ENCODE results near the gene NMS. TPM values are rescaled to one million over a fixed set of nuclear protein-coding genes. Genes with fewer than 3 reads are reported as not detected.

NMS gene
- total RNA-seq, 1 experiment from 2014 or later: not detected

DNA sequence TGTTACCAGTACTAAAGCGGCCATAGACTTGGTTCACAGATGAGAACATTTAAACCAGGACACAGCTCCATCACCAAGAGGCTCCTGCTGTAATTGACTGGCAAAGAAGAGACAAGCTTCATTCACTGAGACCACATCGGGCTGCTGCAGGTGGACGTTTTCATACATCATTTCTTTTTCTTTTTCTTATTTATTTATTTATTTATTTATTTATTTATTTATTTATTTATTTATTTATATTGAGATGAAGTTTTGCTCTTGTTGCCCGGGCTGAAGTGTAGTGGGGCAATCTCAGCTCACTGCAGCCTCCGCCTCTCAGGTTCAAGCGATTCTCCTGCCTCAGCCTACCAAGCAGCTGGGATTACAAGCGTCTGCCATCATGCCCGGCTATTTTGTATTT lies 58.9 kb downstream of the NMS start:
- DNase-seq (no peak), ATAC-seq (no peak)
- Histone ChIP-seq H3K9me2 (replicated peaks; ENCODE audit: low read length) (0 out of 2 replicates have a peak, but pooled peaks cover under 1% of the 10 kb centered on the region), H3K4me2 (ENCODE audit: low read length) (no peak overlapping the region), H3F3A (ENCODE audit: low read length, unreplicated experiment) (no peaks in the 10 kb centered on the region), H3K4me3 (ENCODE audit: low read length) (no peak overlapping the region), H3K36me3 (ENCODE audit: low read depth, low read length) (no peaks in the 10 kb centered on the region), H2AFZ (ENCODE audit: low read length) (no peak overlapping the region), H4K20me1 (ENCODE audit: low read length) (no peaks in the 10 kb centered on the region), H3K9me3 (ENCODE audit: low read length) (no peaks in the 10 kb centered on the region), H3K4me1 (ENCODE audit: insufficient read depth, low read length) (no peaks in the 10 kb centered on the region), H3K79me2 (ENCODE audit: low read length) (no peaks in the 10 kb centered on the region), H3K27me3 (ENCODE audit: low read length) (no peaks in the 10 kb centered on the region), H3K9ac (ENCODE audit: low read length) (no peak overlapping the region), H3K27ac (ENCODE audit: low read length) (no peak overlapping the region)
- TF ChIP-seq, protein P1, sequence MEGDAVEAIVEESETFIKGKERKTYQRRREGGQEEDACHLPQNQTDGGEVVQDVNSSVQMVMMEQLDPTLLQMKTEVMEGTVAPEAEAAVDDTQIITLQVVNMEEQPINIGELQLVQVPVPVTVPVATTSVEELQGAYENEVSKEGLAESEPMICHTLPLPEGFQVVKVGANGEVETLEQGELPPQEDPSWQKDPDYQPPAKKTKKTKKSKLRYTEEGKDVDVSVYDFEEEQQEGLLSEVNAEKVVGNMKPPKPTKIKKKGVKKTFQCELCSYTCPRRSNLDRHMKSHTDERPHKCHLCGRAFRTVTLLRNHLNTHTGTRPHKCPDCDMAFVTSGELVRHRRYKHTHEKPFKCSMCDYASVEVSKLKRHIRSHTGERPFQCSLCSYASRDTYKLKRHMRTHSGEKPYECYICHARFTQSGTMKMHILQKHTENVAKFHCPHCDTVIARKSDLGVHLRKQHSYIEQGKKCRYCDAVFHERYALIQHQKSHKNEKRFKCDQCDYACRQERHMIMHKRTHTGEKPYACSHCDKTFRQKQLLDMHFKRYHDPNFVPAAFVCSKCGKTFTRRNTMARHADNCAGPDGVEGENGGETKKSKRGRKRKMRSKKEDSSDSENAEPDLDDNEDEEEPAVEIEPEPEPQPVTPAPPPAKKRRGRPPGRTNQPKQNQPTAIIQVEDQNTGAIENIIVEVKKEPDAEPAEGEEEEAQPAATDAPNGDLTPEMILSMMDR (conservative IDR thresholded peaks at IDR 0.05; ENCODE audit: low read depth, low read length): no peak
- POLR2A ChIA-PET (ENCODE audit: unreplicated experiment): no interaction called here
- no TSS peak for BruUV-seq (replicated peaks)
- CTCF ChIA-PET: no interaction called here
- intact Hi-C loops (cut with micrococcal nuclease): no loop called here

DNA sequence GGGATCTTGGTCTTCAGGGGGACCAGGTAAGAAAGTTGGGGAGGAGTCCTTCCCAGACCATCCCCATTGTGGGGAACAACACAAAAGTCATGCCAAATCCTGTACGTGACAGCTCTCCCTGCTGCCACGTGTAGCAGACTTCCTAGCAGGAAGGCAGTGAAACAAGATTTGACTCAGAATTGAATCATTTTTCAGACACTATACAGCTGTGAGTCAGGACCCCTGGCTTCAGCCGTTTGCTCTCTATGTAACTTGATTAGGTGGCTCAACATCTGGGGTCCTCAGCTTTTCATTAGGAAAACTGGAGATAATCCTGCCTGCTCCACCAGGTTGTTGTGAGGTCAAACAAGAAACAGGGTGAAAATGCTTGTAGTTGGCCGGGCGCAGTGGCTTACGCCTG lies 59.6 kb downstream of the NMS start:
- Histone ChIP-seq H3K79me2 (ENCODE audit: low read length) (no peaks in the 10 kb centered on the region), H3K9me2 (replicated peaks; ENCODE audit: low read length) (0 out of 2 replicates have a peak, but pooled peaks cover 5% of the 10 kb centered on the region), H3K4me3 (ENCODE audit: low read length) (no peak overlapping the region), H3K4me1 (ENCODE audit: insufficient read depth, low read length) (no peaks in the 10 kb centered on the region), H3K27ac (ENCODE audit: low read length) (no peak overlapping the region), H2AFZ (ENCODE audit: low read length) (no peak overlapping the region), H4K20me1 (ENCODE audit: low read length) (no peaks in the 10 kb centered on the region), H3K36me3 (ENCODE audit: low read depth, low read length) (no peaks in the 10 kb centered on the region), H3K9me3 (ENCODE audit: low read length) (no peaks in the 10 kb centered on the region), H3K9ac (ENCODE audit: low read length) (no peak overlapping the region), H3K27me3 (ENCODE audit: low read length) (no peaks in the 10 kb centered on the region), H3K4me2 (ENCODE audit: low read length) (no peak overlapping the region), H3F3A (ENCODE audit: low read length, unreplicated experiment) (no peaks in the 10 kb centered on the region)
- peak; percentile 47 for DNase-seq
- BruUV-seq (replicated peaks): no TSS peak
- ChIA-PET CTCF (no interaction called here), POLR2A (ENCODE audit: unreplicated experiment) (no interaction called here)
- intact Hi-C loops (cut with micrococcal nuclease): no loop called here
- TF ChIP-seq EZH2phosphoT487 (IDR thresholded peaks at IDR 0.05; ENCODE audit: borderline replicate concordance, low read length): no peak
- no peak for TF ChIP-seq EZH2 (IDR thresholded peaks at IDR 0.05; ENCODE audit: low read length, unreplicated experiment)
- TF ChIP-seq, protein P1 (conservative IDR thresholded peaks at IDR 0.05; ENCODE audit: low read depth, low read length): no peak
- no peak for ATAC-seq

Other genes starting within 250 kb of the NMS start
- gene LONRF2, start 148.0 kb upstream of the NMS start, total RNA-seq (2014; rRNA removed): 1.1 and 1.3 TPM in 2 replicates
- 13.4 and 17.8 TPM in 2 replicates for gene CHST10, start 52.8 kb upstream of the NMS start, total RNA-seq (2014; rRNA removed)
- 20.7 and 27.2 TPM in 2 replicates for gene PDCL3, start 92.5 kb downstream of the NMS start, total RNA-seq (2014; rRNA removed)

Measured in PC-3 (cell line).